Tibial nerve (tissue), 4 donors: ENCODE results near the gene PLCB4. TPM values are rescaled to one million over a fixed set of nuclear protein-coding genes. Genes with fewer than 3 reads are reported as not detected.

ENCODE experiments used
- DNase-seq, 2 donors: peaks; one replicate each; pipeline ENCODE4 v3.0.0-alpha.2; 2019; ENCODE audit warnings: low spot score in 2 of 2
- H3K27ac ChIP-seq, 4 donors: fragments of 200-600 bp; sonication (generic) in 3 of 4; one replicate each; pipeline ENCODE4 v1.5.1; 2017 to 2019; ENCODE audit warnings: mild to moderate bottlenecking in 1 of 4
- H3K27me3 ChIP-seq, 2 donors: fragments of 200-600 bp; sonication (generic) in 1 of 2; one replicate each; pipeline versions ENCODE4 v1.5.1 to v1.6.0; 2017 to 2019
- H3K36me3 ChIP-seq, 3 donors: fragments of 200-600 bp; sonication (generic); one replicate each; pipeline ENCODE4 v1.5.1; 2018 to 2019
- H3K4me1 ChIP-seq, 4 donors: fragments of 200-600 bp; sonication (generic) in 3 of 4; one replicate each; pipeline ENCODE4 v1.5.1; 2017 to 2019
- H3K4me3 ChIP-seq, 4 donors: fragments of 200-600 bp; sonication (generic) in 3 of 4; one replicate each; pipeline ENCODE4 v1.5.1; 2017 to 2019; ENCODE audit warnings: mild to moderate bottlenecking in 1 of 4, moderate library complexity in 1 of 4
- H3K9me3 ChIP-seq, 4 donors: fragments of 200-600 bp; sonication (generic) in 3 of 4; one replicate each; pipeline ENCODE4 v1.5.1; 2017 to 2019
- CTCF ChIP-seq, 5 experiments: fragments of 200-600 bp in 3 of 5; fragments of 450-650 bp in 2 of 5; sonication (generic) in 3 of 5; IDR thresholded peaks; one replicate each; pipeline ENCODE4 v1.5.1; 2016 to 2019; ENCODE audit warnings: antibody characterized with exemption in 5 of 5, mild to moderate bottlenecking in 3 of 5, moderate library complexity in 2 of 5
- EP300 ChIP-seq, 2 donors: sonication (generic); formaldehyde crosslinking; IDR thresholded peaks; one replicate each; pipeline ENCODE4 v1.6.1; 2017; ENCODE audit warnings: antibody characterized with exemption in 2 of 2, mild to moderate bottlenecking in 1 of 2
- POLR2A ChIP-seq, 2 donors: fragments of 450-650 bp; IDR thresholded peaks; one replicate each; pipeline ENCODE4 v1.6.1; 2017; ENCODE audit warnings: antibody characterized with exemption in 2 of 2, mild to moderate bottlenecking in 2 of 2, moderate library complexity in 2 of 2
- WGBS, 2 donors: methylation state at CpG; one replicate each; pipeline ENCODE4 v1.1.5; 2018; 5-methylcytosine and 5-hydroxymethylcytosine counted together
- total RNA-seq, 4 donors: library from RNA; depleted of rRNA; stranded (reverse); fragments of >200 nt; gene quantifications; one replicate each; pipeline ENCODE4 v1.1.0, GENCODE V29; 2016

PLCB4 gene
- total RNA-seq, 4 donors from 2014 or later, result 35.7 to 52.9 (median 40.1) TPM

- Histone ChIP-seq H3K27me3 (no peaks in the 10 kb centered on the region), H3K4me1 (no peaks in the 10 kb centered on the region), H3K9me3 (no peaks in the 10 kb centered on the region), H3K27ac (no peak overlapping the region), H3K4me3 (no peak overlapping the region), H3K36me3 (no peaks in the 10 kb centered on the region)
- DNase-seq, result no peak
- 94 to 97% methylated on average over 1 of the region's 1 CpG for WGBS, 2 donors
- TF ChIP-seq POLR2A (IDR thresholded peaks at IDR 0.05) (no peak), CTCF (IDR thresholded peaks at IDR 0.05) (no peak), EP300 (IDR thresholded peaks at IDR 0.05) (no peak)
Observed at GRCh38 chr20:9180481-9181257, 111.8 kb downstream of the PLCB4 start.

- H3K4me3 ChIP-seq, result no peak overlapping the region
- TF ChIP-seq CTCF (IDR thresholded peaks at IDR 0.05) (no peak), POLR2A (IDR thresholded peaks at IDR 0.05) (no peak), EP300 (IDR thresholded peaks at IDR 0.05) (no peak)
- no peak for DNase-seq
- peaks cover 0 to 9% (median 3%) of the 10 kb centered on the region in 4 donors for H3K4me1 ChIP-seq
- H3K27me3 ChIP-seq, result no peaks in the 10 kb centered on the region
- H3K27ac ChIP-seq, result no peak overlapping the region
- 76 to 85% methylated on average over 6 of the region's 6 CpGs for WGBS, 2 donors
- no peaks in the 10 kb centered on the region for H3K36me3 ChIP-seq
- no peaks in the 10 kb centered on the region for H3K9me3 ChIP-seq
Observed at GRCh38 chr20:9185511-9185910, 116.6 kb downstream of the PLCB4 start.

- no peaks in the 10 kb centered on the region for H3K9me3 ChIP-seq
- no peaks in the 10 kb centered on the region for H3K27me3 ChIP-seq
- H3K4me1 ChIP-seq, result peaks cover 0 to 9% (median 3%) of the 10 kb centered on the region in 4 donors
- H3K4me3 ChIP-seq, result no peak overlapping the region
- WGBS, 2 donors, result 21 to 22% methylated on average over 5 of the region's 5 CpGs
- no peak overlapping the region for H3K27ac ChIP-seq
- no peak for TF ChIP-seq CTCF (IDR thresholded peaks at IDR 0.05)
- TF ChIP-seq EP300 (IDR thresholded peaks at IDR 0.05), result no peak
- no peak for TF ChIP-seq POLR2A (IDR thresholded peaks at IDR 0.05)
- DNase-seq, result no peak
- no peaks in the 10 kb centered on the region for H3K36me3 ChIP-seq
Observed at GRCh38 chr20:9186396-9186795, 117.5 kb downstream of the PLCB4 start.

- Histone ChIP-seq H3K4me1 (peaks cover 0 to 7% (median 0%) of the 10 kb centered on the region in 4 donors), H3K9me3 (no peaks in the 10 kb centered on the region), H3K36me3 (no peaks in the 10 kb centered on the region), H3K27me3 (no peaks in the 10 kb centered on the region), H3K4me3 (no peak overlapping the region), H3K27ac (no peak overlapping the region)
- DNase-seq, result no peak
- TF ChIP-seq EP300 (IDR thresholded peaks at IDR 0.05) (no peak), POLR2A (IDR thresholded peaks at IDR 0.05) (no peak), CTCF (IDR thresholded peaks at IDR 0.05) (no peak)
- WGBS, 2 donors, result 89 to 95% methylated on average over 6 of the region's 6 CpGs
Observed at GRCh38 chr20:9195031-9195430, 126.1 kb downstream of the PLCB4 start.

GRCh38 chr20:9196110-9196509 lies 127.2 kb downstream of the PLCB4 start:
- WGBS, 2 donors, result 34 to 67% methylated on average over 1 of the region's 1 CpG

More at GRCh38 chr20:9196110-9196509, 127.2 kb downstream of the PLCB4 start:
- H3K4me1 ChIP-seq, result peaks cover 0 to 7% (median 0%) of the 10 kb centered on the region in 4 donors
- no peak for TF ChIP-seq EP300 (IDR thresholded peaks at IDR 0.05)
- TF ChIP-seq CTCF (IDR thresholded peaks at IDR 0.05), result no peak
- TF ChIP-seq POLR2A (IDR thresholded peaks at IDR 0.05), result no peak
- H3K27ac ChIP-seq, result no peak overlapping the region
- H3K27me3 ChIP-seq, result no peaks in the 10 kb centered on the region
- DNase-seq, result no peak
- no peaks in the 10 kb centered on the region for H3K36me3 ChIP-seq
- no peak overlapping the region for H3K4me3 ChIP-seq
- H3K9me3 ChIP-seq, result no peaks in the 10 kb centered on the region
